ENCODE measurements around the gene TATDN3.

GRCh38 chr1:212752252-212752933, 39.3 kb upstream of the TATDN3 start:
- TF ChIP-seq CTCF (optimal IDR thresholded peaks at IDR 0.05 in 1 of 3, IDR thresholded peaks at IDR 0.05 in 1 of 3, conservative IDR thresholded peaks at IDR 0.05 in 1 of 3; ENCODE audit: extremely low read depth in 1 of 3, insufficient read depth in 2 of 3, low read length in 3 of 3) (no peak), EZH2 (IDR thresholded peaks at IDR 0.05; ENCODE audit: low read length) (no peak)
